NB4 (cell line): Measurements from ENCODE around the gene MYORG.

Experiments
- CTCF ChIP-seq: IDR thresholded peaks from one replicate; pipeline ENCODE4 v1.5.1; 2012; ENCODE audit warnings: low read depth, low read length
- MYC ChIP-seq: IDR thresholded peaks from 2 replicates; pipeline ENCODE4 v1.6.1; 2011; ENCODE audit warnings: low read depth, low read length
- POLR2A ChIP-seq: IDR thresholded peaks from 2 replicates; pipeline ENCODE4 v1.6.1; 2011; ENCODE audit warnings: mild to moderate bottlenecking; ENCODE audit not compliant: insufficient read length; ENCODE audit errors: extremely low read depth

- no peak for TF ChIP-seq MYC
- no peak for TF ChIP-seq CTCF
- no peak for TF ChIP-seq POLR2A
These were observed 10.5 kb upstream of the MYORG start for GRCh38 chr9:34387239-34387638.
